HG03025 (cell line): ENCODE measurements around the gene STARD8.
"Not testable (repeated sequence)": the region's sequence is repeated elsewhere in the genome, so short reads cannot be mapped to it uniquely, and the experiment has no call there.

Experiments
- ATAC-seq: cut with Tn5 transposase; IDR thresholded peaks from one replicate; pipeline ENCODE4 v1.9.1; 2021; ENCODE audit warnings: mild to moderate bottlenecking, moderate library complexity; ENCODE audit not compliant: unreplicated experiment, low FRiP score

STARD8 gene, protein sequence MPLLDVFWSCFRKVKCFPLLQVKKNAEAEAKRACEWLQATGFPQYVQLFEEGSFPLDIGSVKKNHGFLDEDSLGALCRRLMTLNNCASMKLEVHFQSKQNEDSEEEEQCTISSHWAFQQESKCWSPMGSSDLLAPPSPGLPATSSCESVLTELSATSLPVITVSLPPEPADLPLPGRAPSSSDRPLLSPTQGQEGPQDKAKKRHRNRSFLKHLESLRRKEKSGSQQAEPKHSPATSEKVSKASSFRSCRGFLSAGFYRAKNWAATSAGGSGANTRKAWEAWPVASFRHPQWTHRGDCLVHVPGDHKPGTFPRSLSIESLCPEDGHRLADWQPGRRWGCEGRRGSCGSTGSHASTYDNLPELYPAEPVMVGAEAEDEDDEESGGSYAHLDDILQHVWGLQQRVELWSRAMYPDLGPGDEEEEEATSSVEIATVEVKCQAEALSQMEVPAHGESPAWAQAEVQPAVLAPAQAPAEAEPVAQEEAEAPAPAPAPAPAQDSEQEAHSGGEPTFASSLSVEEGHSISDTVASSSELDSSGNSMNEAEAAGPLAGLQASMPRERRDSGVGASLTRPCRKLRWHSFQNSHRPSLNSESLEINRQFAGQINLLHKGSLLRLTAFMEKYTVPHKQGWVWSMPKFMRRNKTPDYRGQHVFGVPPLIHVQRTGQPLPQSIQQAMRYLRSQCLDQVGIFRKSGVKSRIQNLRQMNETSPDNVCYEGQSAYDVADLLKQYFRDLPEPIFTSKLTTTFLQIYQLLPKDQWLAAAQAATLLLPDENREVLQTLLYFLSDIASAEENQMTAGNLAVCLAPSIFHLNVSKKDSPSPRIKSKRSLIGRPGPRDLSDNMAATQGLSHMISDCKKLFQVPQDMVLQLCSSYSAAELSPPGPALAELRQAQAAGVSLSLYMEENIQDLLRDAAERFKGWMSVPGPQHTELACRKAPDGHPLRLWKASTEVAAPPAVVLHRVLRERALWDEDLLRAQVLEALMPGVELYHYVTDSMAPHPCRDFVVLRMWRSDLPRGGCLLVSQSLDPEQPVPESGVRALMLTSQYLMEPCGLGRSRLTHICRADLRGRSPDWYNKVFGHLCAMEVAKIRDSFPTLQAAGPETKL

DNA sequence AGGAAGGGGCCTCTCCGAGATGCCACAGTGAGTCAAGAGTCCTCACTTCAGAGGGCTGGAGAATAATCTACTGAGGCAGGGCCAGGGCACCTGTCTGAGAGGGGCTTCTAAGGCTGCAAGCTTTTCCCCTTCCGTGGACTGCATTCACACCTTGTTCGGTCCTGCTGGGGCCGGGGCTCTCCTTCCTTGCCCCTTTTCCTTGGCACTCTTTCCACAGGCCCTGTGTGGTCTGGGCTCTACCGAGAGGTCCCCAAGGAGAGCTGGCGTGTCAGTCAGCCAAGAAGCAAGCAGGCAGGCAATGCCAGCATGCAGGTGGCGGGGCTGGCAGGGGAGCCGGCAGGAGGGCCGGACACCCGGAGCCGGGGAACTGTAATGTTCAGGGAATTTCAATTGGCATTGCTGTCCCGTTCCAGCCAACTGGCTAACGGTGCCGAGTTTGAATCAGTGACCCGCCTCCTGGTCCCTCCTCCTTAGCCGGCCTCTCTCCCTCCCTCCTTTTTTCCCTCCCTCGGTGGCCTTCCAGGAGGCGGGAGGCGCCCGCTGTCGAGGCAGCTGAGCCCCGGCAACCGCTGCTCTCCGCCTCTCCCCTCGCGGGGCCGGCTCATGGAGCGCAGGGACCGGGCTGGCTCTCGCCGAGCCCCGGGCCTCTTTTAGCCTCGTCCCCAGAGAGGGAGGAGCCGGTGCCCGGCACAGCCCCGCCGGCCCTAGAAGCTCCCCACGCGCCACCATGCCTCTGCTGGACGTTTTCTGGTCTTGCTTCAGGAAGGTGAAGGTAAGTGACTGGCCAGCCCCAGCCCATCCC, at the start of gene STARD8:
Gene STARD8 (plus strand): TSS at position 511 of the 802 bp plus-strand sequence. CDS start 217 bp downstream, at position 728.
- ATAC-seq: no peak

DNA sequence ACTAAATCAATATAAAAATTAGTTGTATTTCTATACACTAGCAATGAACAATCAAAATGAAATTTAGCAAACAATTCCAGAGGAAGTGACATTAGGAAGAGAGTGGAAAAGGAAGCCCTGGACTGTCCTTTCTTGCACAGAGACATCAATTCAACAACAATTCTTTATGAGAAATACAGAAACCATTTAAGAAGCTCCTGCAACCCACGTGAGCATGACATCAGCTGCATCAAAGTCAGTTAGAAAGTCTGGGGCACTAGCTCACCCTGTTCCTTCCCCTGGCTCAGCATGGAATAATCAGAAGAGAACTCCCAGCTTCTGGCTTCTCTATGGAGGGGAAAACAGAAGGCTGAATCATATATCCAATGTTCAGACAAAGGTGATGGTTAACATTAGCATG, 48.6 kb upstream of the STARD8 start:
- ATAC-seq: no peak

DNA sequence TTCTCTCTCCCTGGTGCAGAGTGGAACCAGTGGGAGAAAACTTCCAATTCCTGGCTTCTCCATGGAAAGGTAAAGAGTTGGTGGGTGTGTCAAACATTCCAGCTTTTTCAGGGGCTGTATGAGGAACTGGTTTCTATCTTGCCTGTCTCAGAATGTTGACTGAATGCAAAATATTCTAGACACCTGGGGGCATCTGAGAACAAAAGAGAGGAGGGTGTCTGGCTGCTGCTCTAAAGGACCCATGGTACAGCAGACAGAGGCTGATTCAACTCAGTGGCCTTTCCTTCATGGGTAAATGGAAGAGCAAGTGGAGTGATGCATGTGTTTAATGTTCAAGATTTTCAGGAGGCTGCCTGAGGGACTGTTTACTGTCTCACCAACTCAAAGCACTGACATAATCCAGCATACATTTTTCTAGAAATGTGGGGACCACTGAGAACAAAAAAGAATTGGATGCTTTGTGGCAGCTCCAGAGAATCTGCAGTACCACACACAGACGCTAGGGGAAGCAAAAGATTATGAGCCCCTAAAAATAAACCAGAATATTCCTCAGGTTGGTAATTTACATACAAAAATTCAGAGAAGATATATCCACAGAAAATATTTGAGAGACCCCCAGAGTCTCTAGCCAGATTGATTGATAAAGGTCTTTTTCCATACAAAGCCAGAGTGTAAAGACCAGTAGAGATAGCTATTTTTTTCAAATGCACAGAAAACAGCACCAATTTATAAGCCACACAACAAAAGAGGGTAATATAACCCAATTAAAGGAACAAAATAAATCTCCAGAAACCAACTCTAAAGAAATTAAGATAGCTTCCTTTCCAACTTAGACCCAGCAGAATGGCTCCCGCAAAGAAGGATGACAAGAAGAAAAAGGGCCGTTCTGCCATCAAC, 48.0 kb upstream of the STARD8 start:
- no peak for ATAC-seq

DNA sequence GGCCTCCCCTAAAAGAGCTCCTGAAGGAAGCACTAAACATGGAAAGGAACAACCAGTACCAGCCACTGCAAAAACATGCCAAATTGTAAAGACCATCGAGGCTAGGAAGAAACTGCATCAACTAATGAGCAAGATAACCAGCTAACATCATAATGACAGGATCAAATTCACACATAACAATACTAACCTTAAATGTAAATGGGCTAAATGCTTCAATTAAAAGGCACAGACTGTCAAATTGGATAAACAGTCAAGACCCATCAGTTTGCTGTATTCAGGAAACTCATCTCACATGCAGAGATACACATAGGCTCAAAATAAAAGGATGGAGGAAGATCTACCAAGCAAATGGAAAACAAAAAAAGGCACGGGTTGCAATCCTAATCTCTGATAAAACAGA, 43.2 kb upstream of the STARD8 start:
- not testable (repeated sequence) for ATAC-seq

DNA sequence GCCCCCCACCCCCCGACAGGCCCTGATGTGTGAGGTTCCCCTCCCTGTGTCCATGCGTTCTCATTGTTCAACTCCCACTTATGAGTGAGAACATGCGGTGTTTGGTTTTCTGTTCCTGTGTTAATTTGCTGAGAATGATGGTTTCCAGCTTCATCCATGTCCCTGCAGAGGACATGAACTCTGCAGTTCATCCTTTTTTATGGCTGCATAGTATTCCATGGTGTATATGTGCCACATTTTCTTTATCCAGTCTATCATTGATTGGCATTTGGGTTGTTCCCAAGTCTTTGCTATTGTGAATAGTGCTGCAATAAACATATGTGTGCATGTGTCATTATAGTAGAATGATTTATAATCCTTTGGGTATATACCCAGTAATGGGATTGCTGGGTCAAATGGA, 32.7 kb upstream of the STARD8 start:
- ATAC-seq: not testable (repeated sequence)

DNA sequence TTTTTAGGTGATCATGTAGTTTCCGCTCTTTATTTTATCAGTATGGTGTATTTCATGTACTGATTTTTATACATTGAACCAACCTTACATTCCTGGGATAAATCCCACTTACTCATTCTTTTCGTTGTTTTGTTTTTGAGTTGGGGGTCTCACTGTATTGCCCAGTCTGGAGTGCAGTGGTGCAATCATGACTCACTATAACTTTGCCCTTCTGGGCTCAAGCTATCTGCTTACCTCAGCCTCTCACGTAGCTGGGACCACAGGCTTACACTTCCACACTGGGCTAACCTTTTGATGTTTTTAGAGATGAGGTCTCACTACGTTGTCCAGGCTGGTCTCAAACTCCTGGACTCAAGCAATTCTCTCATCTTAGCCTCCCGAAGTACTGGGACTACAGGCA, 19.5 kb upstream of the STARD8 start:
- ATAC-seq: no peak

DNA sequence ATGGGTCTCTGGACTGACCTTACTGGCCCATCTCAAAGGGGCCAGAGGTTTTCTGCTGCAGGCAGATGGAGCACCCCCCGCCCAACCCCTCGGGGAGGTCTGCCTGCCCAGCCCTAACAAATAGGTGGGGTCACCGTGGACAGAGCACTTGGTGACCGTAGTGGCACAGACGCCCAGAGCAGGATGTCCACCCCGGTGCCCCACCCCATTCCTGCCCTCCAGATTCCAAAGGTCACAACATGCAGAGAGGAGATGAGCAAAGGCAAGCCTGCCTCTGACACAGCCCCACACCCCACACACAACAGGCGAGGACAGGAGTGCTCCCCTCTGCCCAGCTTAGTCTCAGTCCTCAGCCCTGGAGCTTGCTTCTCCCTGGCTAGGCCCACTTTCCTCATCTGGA, 17.5 kb upstream of the STARD8 start:
- ATAC-seq: not testable (repeated sequence)

DNA sequence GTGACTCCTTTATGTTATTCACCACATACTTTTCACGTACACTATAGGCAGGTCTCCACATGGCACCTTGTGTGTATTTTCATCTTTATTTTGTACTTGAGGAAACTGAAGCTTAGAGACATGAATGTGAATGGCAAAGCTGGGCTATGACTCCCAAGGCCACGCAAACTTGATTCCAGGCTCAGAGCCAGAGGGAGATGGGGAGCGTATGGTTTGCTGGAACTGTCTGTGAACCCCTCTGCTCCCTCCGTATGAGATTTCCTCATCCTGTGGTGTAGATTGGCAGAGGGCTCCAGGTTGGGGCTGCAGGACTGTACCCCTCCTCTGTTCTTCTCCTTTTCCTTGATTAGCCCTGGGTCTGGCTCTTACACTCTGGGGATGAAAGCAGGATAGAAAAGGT, 16.1 kb upstream of the STARD8 start:
- no peak for ATAC-seq

DNA sequence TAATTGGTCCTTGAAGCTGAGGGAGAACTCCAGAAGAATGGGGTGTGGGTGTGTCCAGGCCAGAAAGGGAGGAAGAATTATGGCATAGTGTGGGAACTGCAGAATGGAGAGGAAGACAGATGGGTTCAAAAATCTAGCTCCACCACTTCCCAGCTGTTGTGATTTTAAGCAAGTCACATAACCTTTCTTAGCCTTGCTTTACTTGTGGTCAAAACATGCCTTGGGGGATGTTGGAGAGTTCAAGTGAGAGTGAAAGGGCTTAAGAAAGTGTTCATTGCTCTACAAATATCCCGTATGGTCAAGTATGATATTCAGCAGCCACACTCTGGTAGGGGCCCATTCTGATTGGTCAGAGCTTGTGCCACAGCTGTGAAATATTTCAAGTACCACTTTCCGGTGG, 15.0 kb upstream of the STARD8 start:
- ATAC-seq: no peak

DNA sequence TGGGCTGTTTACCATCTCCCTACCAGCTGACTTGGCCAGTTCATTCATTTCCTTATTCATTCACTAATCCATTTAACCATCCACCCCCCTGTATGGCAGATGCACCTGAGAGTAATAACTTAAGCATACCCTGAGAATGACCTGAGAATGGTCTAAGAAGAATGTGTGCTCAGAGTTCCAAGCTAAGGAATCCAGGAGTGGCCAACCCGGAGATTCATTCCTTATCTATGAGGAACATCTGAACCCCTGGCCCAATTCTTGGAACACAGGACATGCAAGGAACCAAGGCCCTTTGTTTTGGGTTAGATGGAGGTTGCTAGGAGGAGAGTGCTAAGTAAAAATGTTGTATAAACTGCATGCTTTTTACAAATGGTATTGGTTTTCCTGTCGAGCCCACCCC, 13.5 kb upstream of the STARD8 start:
- no peak for ATAC-seq

DNA sequence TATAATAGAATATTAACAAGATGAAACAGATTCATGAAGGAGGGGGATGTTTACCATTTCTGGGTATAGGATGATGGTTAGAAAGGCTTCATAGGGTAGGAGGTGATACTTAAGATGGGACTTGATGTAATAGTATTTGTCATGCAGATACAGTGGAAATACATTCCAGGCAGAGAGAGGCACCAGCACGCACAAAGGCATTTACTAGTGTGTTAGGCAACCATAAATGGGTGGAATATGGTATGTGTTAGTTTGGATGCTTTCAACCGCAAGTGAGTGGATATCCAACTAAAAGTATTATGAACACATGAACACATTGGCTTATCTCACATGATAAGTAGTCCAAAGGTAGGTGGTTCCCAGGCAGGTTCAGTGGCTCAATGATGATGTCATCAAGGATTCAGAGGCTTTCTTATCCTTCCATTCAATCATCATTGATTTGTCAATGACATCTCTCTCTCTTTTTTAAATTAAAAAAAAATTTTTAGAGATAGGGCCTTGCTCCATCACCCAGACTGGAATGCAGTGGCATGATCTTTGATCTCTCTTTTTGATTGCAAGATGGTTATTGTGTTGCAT, 12.7 kb upstream of the STARD8 start:
- ATAC-seq: no peak

DNA sequence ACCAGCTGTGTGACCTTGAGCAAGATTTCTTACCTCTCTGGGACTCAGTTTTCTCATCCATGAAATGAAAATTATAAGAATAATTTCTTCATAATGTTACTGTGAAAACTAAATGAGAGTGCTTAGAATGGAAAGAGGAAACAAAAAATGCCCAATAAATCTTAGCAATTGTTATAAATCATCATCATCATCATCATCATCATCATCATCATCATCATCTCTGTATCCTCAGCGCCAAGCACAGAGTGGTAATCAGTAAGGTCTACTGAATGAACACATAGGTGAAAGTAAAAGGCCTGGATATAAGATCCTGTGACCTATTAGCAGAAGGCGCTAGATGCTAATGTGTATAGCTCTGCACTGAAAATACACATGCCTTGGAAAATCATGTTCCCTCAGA, 6.8 kb upstream of the STARD8 start:
- ATAC-seq: no peak

DNA sequence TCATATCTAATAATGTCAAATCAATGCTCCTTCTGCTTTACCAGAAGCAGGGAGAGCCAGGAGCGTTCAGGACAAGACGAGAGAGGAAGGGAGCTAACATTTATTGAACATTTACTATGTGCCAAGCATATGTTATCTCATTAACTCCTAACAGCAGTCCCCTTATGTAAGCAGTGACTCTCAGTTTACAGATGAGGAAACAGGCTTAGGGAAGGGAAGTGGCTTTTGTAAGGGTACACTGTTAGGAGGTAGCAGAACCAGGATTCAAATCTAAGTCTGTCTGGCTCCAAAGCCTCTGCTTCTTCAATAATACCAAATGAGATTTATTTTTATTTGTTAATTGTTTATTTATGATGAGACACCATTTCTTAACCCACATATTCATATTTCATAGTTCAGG, 2.6 kb upstream of the STARD8 start:
- no peak for ATAC-seq

DNA sequence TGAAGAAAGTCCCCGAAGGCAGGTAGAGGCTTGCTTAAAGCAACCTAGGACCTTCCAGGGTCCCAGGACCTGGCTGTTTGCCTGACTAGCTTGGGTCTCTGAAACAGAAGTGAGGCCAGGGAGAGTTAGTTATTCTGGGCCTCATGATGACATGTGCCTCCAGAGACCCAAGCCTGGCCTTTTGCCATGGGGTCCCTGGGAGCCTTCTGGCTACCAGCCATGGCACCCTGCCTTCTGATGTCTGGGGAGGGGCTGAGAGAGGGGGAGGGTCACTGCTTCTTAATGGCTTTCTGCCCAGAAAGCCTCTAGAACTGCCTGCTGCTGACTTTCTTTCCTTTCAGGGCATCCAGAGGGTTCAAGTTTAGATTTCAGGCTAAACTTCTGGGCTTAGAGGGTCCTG, 1.0 kb upstream of the STARD8 start:
- no peak for ATAC-seq

DNA sequence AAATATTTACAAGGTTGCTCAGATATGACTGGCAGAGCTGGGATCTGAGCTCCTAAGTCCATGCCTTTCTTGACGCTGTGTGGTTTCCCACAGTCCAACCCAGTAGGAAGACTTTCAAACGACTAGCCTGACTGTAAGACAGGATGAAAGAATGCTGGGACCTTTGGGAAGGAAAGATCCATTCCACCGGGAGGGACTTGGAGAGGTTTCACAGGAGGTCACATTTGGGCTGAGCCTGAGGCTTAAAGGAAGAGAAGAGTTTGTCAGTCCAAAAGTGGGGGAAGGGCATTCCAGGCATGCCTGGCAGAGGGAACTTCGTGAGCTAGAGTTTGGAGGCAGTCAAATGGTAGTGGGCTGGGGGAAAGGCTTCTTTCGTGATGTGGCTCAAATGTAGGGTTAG, 1.5 kb downstream of the STARD8 start:
- no peak for ATAC-seq

DNA sequence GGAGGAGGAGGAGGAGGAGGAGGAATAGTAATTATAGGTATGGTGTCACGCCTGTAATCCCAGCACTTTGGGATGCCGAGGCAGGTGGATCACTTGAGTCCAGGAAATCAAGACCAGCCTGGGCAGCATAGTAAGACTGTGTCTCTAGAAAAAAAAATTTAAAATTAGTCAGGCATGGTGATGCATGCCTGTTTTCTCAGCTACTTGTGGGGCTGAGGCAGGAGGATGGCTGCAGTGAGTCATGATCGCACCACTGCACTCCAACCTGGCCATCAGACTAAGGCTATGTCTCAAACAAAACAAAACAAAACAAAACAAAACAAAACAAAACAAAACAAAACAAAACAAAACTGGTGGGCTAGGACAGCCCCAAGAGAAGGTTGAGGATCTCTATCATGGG, 3.0 kb downstream of the STARD8 start:
- ATAC-seq: no peak

DNA sequence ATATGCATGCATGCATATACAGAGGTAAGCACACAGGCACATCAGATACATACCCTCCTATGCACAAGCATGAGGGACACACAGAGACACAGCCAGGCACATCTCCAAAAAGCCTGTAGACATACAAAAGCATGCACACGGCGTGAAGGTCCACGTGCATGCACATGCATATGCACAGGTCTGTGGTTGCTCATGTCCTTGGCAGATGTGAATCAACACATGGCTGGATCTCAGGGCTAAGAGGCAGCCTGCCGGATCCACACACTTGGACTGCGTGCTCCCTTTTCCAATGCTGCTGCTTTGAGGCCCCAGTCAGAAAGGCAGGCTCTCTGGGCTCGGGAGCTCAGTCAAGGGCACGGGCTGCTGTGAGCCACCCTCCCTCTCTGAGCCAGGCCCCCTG, 3.6 kb downstream of the STARD8 start:
- no peak for ATAC-seq

DNA sequence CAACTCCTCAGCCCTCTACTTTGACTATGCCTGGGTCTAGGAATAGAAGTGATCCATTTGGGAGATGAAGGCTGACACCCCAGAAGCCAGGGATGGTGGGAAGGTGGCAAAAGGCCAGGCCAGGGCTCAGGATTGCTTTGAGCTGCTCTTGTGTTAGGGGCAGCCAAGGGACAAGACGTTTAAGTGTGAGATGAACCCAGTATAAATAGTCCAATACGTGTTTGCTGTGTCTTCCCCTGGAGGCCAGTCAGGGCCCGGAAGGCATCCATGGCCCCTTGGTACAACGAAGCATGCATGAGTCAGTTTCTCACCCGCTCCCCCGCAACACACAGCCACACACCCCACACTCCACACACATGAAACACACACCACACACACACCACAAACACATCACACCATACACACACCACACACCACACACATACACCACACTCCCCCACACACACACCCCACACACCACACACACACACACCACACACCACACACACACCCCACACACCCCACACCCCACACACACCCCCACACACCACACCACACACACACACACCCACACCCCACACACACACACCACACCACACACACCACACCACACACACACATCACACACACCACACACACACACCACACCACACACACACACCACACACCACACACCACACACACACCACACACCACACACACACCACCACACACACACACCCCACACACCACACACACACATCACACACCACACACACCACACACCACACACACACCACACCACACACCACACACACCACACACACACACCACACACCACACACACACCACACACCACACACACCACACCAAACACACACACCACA, 5.1 kb downstream of the STARD8 start:
- no peak for ATAC-seq
